C4-2B (cell line): ENCODE data around the gene ARL6IP4.

Source experiments
- H3K27ac ChIP-seq: fragments of 450-650 bp; 2 replicates; pipeline ENCODE4 v1.5.1; 2017
- ZFX ChIP-seq: fragments of 450-650 bp; IDR thresholded peaks from 2 replicates; pipeline ENCODE4 v1.6.1; 2017
- TF ChIP-seq, protein P1 (sequence below): fragments of 450-650 bp; conservative IDR thresholded peaks from 2 replicates; pipeline ENCODE4 v1.5.1; 2017; ENCODE audit warnings: mild to moderate bottlenecking

The ARL6IP4 gene

DNA sequence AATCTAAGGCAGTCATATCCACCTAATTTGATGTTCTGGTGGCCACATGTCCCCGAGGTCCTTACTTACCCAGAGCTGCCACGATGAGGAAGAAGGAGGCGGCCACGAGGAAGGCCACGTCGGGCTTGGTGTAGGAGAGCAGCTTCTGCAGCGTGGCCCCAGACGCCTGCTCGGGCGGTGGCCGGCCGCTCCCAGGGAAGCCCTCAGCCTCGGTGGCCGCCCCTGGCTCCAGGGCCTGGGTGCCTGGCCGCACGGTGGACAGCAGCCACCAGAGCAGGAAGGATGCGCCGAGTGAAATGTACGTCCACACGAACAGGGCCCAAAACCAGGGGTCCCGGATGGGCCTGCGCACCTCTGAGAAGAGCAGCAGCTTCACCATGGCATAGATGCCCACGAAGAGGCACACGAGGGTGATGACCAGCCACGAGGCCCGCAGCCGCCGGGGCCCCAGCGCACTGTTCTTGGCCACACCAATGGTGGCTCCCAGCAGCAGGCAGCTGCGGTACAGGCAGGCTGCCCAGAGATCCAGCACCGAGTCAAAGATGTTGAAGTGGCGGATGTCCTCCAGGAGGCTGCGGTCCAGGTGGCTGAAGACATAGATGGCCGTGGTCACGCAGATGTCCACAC lies 20.8 kb upstream of the ARL6IP4 start:
- no peak overlapping the region for H3K27ac ChIP-seq
- no peak for TF ChIP-seq ZFX
- TF ChIP-seq, protein P1, sequence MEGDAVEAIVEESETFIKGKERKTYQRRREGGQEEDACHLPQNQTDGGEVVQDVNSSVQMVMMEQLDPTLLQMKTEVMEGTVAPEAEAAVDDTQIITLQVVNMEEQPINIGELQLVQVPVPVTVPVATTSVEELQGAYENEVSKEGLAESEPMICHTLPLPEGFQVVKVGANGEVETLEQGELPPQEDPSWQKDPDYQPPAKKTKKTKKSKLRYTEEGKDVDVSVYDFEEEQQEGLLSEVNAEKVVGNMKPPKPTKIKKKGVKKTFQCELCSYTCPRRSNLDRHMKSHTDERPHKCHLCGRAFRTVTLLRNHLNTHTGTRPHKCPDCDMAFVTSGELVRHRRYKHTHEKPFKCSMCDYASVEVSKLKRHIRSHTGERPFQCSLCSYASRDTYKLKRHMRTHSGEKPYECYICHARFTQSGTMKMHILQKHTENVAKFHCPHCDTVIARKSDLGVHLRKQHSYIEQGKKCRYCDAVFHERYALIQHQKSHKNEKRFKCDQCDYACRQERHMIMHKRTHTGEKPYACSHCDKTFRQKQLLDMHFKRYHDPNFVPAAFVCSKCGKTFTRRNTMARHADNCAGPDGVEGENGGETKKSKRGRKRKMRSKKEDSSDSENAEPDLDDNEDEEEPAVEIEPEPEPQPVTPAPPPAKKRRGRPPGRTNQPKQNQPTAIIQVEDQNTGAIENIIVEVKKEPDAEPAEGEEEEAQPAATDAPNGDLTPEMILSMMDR = no peak

DNA sequence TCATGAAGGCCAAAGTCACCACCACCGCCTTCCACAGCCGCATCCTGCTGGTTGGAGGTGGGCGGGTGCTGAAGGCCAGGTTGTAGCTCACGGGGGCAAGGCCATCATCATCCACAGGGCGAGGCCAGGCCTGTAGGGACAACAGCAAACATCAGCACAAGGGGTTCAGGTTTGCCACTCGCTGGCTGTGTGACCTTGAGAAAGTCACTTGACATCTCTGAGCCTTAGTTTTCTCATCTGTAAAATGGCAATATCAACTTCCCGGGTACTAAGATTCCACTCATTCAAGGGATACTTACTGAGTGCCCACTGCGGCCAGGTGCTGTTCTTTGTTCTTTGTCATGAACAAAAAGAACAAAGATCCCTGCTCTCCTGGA lies 20.3 kb upstream of the ARL6IP4 start:
- H3K27ac ChIP-seq = no peak overlapping the region
- TF ChIP-seq, protein P1 = no peak

DNA sequence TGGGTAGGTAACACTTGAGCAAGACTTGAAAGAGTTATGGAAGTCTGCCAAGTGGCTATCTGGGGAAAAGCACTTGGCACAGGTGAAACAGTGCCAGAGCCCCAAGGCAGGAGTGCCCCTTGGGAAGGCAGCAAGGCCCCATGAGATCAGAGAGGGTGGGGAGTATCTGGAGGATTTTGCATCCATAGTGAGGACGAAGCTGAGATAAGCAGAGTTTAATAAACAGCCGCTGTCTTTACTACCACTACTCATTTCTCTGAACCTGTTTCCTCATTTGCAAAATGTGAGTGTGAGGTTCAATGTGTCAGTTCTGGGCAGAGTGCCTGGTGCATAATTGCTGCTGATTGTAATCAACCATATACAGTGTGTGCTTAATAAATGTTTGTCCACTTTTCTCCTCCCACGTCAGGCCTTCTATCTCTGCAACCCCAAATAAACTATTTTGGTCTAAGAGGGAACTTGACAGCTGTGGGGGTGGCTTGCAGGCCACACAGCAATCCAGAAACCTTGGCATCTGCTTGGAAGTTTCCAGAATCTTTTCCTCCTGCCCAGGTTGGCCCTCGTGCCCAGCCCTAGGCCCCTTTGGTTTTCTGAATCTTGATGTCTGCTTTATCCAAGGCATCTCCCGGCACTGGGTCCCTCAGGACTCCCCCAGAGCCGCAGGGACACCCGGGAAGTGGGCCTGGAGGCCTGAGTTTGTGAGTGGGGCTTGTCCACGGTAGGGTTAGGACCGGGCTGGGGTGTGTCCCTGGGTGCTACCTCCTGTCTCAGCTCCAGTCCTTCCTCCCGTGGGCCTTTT lies 18.8 kb upstream of the ARL6IP4 start:
- TF ChIP-seq ZFX = no peak
- TF ChIP-seq, protein P1 = no peak
- H3K27ac ChIP-seq = peak overlapping the region; percentile 68

DNA sequence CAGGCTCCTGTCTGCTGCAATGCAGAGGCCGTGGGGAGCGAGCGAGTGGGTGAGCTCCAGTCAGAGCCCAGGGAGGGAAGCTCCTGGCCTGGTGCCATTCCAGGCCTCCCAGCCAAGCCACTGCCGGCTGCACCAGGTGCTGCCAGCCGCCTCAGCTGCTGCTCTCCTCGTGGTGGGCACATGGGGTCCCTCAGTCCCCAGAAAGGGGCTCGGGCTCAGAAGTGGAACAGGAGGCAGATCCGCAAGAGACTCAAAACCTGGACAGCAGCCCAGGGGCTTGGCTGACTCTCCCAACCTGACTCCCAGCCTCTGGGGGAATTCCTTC lies 16.6 kb upstream of the ARL6IP4 start:
- peak overlapping the region; percentile 2 for H3K27ac ChIP-seq

DNA sequence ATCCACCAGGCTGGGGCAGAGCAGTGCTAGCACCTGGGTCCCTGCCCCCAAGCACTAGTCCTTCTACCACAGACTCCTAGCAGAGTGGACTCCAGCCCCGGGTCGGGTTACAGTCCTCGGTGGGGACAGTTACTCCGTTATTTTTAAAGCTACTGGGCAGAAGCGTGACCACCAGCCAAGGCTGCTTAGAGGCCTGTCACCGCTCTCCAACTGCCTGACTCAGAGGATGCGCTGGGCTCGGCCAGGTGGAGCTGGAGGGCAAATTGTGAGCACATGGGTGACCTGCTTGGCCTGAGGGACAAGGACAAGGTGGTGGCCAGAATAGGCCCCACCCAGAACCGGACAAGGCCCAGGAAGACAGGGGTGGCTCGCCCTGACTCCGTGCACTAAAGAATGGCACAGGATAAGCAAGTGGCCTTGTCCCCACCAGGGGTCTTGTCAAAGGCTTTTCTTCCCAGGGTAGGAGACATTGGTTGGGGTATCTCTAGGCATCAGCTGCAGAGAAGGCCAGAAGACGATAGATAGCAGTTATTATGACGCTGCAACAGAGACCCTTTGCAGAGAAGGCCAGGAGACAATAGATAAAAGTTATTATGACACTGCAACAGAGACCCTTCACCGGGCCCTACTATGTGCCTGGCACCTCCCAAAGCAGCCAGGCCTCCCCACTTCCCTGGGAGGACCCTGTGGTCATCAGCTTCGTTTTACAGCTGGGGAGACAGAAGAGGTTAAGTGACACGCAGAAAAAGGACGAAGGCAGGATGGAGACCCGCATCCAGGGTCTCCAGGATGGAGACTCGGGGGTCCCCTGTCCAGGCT lies 15.8 kb upstream of the ARL6IP4 start:
- no peak for TF ChIP-seq ZFX
- TF ChIP-seq, protein P1 = no peak
- peak overlapping the region; percentile 2; the same call in 1 of the 2 replicates for H3K27ac ChIP-seq

More for the DNA sequence above, 16.6 kb upstream of the ARL6IP4 start:
- TF ChIP-seq, protein P1 = no peak
- no peak for TF ChIP-seq ZFX

DNA sequence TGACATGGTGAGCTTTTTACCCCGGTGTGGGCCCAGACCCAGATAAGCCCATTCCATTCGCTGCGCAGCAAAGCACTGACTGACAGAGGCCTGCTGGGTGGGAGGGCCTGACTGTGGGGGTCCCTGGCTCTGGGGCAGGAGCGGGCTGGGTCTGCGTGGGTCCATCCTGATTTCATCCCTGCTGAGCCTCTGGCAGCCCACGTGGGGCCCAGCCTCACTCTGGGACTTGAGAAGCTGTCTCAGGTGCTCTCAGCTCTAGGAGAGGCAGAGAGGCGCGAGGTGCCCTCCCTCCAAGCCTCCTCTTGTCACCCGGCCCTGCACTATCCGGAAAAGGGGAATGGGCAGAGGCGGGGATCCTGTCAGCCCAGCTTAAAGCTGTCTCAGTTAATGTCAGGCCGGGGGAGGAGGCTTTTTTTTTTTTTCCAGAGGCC lies 15.1 kb upstream of the ARL6IP4 start:
- TF ChIP-seq, protein P1 = no peak
- no peak for TF ChIP-seq ZFX

More for the DNA sequence above, 15.1 kb upstream of the ARL6IP4 start:
- peak overlapping the region; percentile 76 for H3K27ac ChIP-seq
